HG02588 (cell line): ENCODE data around the gene IL18R1.
A peak's percentile ranks its signal among the peaks of the same experiment; 100 is the strongest.
"Not testable (repeated sequence)": the region's sequence is repeated elsewhere in the genome, so short reads cannot be mapped to it uniquely, and the experiment has no call there.

ENCODE experiments used
- ATAC-seq: cut with Tn5 transposase; IDR thresholded peaks from one replicate; pipeline ENCODE4 v1.9.1; 2021; ENCODE audit warnings: mild to moderate bottlenecking, moderate library complexity; ENCODE audit not compliant: unreplicated experiment

IL18R1 gene

DNA sequence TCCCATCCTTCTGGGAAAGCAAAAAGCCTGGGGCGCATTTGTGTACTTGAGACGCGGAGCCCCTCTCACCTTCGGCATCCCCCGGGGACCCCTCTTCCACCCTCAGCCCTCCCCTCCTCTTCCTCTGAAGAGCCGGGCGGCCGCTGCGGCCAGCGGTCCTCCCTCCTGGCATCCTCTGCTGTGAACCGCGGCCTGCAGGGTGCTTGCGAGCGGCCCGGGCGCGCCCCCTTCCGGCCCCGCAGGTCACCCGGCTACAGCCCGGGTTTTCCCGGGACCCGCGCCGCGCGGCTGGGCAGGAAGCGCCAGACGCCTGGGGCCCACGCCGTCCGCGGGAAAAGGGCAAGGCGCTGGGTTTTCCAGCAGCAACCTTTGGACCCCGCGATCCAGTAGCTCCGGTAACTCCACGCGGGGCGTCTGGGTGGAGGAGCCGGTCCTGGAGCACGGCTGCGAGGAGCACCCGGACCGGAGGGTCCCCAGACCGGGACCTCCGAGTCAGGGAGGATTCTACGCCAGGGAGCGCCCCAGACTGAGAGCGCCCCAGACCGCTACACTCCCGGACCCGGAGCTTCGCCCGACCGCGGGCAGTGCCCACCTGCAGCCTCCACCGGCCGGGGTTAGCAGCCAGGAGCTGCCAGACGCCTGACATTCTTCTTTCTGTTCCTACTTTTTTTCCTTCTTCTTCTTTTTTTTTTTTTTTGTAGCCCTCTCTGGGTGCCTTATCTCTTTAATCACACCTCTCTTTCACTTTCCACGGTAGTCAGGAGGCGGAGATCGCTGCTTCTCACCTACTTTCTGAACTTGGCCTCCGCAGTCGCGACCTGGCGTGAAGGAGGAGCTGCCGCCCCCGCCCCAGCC, at the start of gene IL18R1:
Gene IL18R1 (plus strand): TSS at position 271 of the 855 bp plus-strand sequence. CDS start 6,865 bp downstream, outside the sequence.
- ATAC-seq = peak; percentile 95

DNA sequence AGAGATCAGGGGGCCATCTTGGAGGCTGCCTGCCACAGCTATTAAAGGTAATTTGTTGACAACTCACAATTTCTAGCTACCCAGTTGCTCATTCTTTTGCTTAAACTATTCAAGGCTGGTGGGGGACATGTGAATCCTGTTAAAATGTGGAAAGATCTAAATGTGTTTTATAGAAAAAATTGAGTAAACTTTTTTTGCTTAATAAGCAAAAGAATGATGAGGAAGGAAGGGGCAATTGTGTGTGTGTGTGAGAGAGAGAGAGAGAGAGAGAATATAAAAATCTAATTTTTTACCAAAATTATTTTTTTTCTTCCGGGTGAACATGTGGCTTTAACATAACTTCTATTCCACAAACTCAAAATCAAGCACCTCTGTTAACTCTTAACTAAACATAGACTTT, 49.5 kb upstream of the IL18R1 start:
- ATAC-seq = no peak

- ATAC-seq = no peak
Measured at GRCh38 chr2:102310964-102311640, 44.5 kb upstream of the IL18R1 start, which contains the start of gene IL1RL1. IL1RL1 (plus strand) TSS chr2:102311563; CDS start chr2:102338265, 26,702 bp downstream.

DNA sequence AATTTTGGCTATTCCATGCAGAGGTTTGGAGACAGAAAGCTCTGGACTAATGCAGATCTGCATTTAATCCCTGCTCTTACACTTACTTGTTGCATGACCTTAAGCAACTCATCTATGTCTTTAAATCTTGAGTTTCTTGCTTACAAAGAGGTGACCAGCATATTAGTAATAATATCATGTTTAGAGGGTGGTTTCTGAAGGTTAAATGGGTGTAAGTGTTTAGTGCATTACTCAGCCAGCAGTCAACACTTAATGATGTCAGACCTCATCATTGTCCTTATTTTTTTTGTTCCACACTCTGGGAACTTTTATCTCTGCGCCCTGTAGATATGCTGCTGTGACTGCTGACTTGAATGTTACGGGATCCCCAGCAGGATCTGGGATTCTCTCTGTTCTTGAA, 42.6 kb upstream of the IL18R1 start:
- no peak for ATAC-seq

DNA sequence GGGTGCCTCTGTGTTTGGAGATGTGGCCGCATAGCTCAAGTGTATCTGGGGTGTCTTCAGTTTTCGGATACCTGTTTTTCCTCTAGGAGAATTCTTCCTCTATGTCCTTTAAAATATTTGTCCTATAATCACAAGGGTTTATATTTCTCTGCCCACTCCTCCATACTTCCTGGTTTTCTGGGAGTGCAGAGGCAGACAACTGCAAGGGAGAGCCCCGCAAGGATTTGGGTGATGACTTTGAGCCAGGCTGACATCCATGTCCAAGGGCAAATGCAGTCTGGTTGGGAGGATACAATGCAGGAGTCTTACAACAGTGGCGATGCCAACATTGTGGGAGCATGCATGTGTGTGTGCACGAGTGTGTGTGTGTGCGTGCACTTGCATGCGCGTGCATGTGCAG, 42.1 kb upstream of the IL18R1 start:
- ATAC-seq = no peak

- no peak for ATAC-seq
Measured at GRCh38 chr2:102313950-102314349, 41.6 kb upstream of the IL18R1 start.

GRCh38 chr2:102315921-102316320, 39.7 kb upstream of the IL18R1 start:
- ATAC-seq = no peak

GRCh38 chr2:102317715-102318114, 37.9 kb upstream of the IL18R1 start:
- ATAC-seq = no peak

- ATAC-seq = no peak
Measured at GRCh38 chr2:102318437-102318836, 37.2 kb upstream of the IL18R1 start.

DNA sequence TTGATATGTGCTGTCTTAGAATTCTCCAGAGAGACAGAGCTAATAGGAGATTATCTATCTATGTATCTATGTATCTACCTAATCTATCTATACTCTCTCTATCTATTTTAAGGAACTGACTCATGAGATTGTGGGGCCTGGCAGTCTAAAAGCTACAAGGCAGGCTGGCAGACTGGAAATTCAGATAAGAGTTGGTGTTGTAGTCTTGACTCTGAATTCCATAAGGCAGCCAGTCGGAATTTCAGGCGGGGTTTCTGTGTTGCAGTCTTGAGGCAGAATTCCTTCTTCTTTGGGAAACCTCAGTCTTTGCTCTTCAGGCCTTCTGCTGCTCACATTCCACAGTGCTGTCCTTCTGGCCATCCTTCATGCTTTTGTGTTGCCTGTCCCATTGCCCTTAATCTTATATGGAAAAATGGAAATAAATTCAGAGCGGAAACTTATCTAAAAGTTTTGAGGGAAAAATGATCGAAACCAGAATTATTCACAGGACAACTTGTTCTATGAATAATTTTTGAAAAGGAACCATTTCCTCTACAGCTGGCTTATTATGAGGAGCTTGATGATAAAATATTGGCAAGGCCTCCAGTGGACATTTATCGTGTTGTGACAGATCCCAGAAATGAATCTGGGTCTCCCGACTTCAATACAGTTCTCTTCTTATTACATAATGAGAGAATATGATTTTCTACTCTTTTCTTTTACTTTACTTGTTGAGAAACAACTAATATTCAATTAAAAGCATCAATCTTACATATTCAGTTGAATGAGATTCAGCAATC, 33.5 kb upstream of the IL18R1 start:
- no peak for ATAC-seq

- ATAC-seq = not testable (repeated sequence)
Measured at GRCh38 chr2:102324914-102325313, 30.7 kb upstream of the IL18R1 start.

- ATAC-seq = no peak
Measured at GRCh38 chr2:102331311-102331980, 24.1 kb upstream of the IL18R1 start.

DNA sequence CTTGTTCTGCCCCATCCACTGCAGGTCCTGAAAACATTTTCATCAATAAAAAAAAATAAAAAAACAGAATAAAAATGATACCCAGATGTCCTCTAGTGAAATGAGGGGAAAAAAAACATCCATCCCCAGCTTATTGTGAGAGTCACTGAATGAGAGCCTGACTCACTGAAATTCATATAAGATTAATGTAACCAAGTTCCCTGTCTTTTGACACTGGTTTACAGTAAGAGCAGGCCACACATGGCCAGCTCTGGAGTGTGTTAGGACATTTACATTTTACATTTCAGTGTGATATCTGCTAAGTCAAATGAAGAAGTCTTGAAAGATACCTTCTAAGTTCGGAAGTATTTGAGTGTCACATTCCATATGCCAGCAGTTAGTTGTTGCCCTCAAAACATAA, 21.1 kb upstream of the IL18R1 start:
- ATAC-seq = no peak

GRCh38 chr2:102335871-102336366, 19.7 kb upstream of the IL18R1 start:
- ATAC-seq = no peak

- no peak for ATAC-seq
Measured at GRCh38 chr2:102336502-102336945, 19.1 kb upstream of the IL18R1 start.

DNA sequence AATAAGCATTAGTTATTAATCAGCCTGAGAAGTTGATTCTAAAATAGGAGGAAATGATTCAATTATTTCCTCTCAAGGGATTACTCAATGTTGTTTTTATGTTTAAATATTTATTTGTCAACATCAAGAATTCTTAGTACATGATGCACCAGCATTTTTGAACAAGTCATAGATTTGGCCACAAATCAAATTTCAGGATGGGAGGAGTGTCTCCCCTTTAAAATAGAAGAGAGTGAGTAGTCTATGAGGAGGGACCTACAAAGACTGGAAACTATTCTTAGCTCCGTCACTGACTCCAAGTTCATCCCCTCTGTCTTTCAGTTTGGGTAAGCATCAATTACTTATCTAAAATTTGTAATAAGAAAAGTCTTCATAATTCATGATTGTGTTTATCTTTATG, 18.6 kb upstream of the IL18R1 start:
- no peak for ATAC-seq

GRCh38 chr2:102337481-102338386, 17.9 kb upstream of the IL18R1 start:
- ATAC-seq = no peak

DNA sequence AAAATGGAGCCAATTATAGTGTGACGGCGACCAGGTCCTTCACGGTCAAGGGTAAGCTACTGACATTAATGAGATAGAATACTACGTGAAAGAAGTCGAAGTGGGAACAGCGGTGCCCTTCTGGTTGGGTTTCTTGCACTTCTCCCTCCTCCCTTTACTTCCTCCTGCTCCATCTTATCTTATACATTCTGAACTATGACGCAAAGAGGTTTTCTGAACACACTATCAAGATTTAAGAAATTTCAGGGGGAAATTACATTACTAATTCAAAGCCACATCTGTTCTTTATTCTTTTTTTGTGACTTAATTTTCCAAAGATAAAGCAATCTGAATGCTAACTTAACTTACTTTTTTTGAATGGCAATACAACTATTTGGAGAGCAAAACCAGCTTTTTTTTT, 14.8 kb upstream of the IL18R1 start:
- no peak for ATAC-seq

DNA sequence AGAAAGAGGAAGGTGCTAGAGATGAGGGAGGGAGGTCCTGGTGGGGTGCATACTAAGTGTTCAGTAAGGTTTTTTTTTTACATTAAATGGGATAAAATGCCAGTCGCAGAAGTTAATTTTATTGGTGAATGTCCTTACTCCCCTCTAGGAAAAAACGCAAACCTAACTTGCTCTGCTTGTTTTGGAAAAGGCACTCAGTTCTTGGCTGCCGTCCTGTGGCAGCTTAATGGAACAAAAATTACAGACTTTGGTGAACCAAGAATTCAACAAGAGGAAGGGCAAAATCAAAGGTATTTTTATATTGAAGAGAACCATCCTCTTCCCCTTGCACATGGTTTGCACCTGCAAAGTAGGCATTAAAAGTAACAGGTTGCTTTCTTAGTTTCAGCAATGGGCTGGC, 12.7 kb upstream of the IL18R1 start:
- ATAC-seq = no peak

GRCh38 chr2:102344397-102344796, 11.2 kb upstream of the IL18R1 start:
- no peak for ATAC-seq
